Fibroblast of skin of back (primary cell): ENCODE measurements around the gene RAB11FIP2.
A peak's percentile ranks its signal among the peaks of the same experiment; 100 is the strongest.

Experiments used
- DNase-seq: peaks from one replicate; pipeline ENCODE4 v3.0.0-alpha.2; 2013

Gene RAB11FIP2

DNA sequence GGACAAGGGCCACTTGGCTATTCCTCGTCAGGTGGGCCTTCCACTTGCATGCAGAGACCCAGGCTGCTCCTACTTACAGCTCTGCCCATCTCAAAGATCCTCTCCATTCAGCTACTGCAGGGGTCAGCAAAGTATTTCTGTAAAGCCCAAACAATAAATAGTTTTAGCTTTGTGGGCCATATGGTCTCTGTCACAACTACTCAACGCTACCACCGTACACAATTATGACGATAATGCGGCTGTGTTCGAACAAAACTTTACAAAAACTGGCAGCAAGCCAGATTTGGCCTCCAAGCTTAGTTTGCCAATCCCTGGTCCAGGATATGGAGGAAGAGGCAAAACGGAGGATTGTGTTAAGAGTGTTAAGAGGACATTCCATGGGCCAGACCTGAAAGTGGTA is 12.8 kb downstream of the RAB11FIP2 start:
- DNase-seq: no peak

DNA sequence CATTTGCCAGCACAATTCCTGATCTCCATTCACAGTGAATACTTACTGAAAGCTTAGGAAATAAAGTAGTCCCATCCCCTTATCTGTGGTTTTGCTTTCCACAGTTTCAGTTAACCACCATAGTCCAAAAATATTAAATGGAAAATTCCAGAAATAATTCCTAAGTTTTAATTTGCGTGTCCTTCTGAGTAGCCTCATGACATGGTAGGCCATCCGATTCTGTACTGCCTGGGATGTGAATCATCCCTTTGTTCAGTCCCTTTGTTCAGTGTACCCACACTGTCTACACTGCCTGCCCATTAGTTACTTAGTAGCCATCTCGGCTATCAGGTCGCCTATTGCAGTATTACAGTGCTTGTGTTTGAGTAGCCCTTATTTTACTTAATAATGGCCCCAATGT is 14.2 kb downstream of the RAB11FIP2 start:
- DNase-seq: peak; percentile 38

DNA sequence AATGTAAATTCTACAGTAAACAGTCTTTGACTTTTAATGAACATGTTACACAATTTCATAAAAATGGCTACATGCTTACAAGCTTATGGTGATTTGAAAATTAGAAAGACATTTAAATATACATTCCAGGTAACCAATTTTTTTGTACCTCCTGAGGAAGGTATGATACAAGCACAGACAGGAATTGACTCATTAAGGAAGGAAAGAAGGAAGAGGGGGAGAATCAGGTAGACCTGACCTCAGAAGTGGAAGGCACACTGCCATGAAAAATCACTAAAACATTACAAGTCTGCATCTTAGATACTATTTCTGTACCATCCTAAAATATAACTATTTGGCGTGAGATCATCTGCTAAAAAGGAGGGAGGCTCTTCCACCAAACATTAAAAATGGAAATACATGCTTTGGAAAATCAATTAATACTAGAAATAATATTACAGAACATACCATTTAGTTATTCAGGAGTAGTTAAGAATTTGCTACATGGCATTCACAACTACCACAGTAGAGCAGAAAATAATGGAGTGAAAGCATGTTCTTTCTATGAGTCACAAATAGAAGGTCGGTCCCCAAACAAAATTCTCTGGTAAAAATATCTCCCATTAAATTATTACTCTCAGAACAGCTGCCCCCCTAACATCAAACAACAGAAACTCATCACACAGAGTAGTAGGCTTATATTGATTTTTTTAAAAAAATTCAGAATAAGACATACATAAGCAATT is 15.2 kb downstream of the RAB11FIP2 start:
- DNase-seq: peak; percentile 33

DNA sequence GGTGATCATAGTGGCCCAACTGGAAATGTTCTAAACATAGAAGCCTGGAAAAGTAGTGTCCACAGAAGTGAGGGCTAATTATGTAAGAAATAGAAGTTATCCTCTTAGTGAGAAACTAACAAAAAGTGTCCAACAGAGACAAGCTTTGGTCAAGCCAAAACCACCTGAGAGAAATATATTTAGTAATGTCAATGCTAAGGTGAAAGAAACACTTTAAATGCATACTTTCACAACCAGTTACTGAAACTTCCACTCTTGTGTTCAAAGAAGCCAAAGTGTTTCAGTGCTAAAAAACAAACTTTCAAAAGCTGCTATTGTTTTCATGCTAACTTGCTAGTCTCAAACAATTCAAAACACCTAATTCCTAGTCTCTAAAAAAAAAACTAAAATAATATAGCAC is 18.1 kb downstream of the RAB11FIP2 start:
- DNase-seq: no peak

DNA sequence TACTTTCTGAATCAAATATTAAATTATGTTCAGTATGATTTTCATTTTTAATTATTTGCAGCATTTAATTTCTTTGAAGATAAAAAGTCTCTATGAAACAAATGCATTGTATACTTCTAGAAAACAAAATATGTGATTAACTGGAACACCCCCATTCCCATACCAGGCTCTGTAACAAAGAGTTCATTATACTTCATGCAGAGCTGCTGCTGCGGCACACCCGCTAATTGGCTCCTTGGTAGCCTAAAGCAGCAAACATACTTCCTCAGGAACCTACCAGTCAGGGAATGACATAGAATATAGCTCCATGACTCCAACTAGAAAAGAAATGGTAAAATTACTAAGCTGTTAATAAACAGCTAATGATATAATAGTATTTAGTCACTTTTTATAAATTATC is 19.3 kb downstream of the RAB11FIP2 start:
- DNase-seq: no peak

DNA sequence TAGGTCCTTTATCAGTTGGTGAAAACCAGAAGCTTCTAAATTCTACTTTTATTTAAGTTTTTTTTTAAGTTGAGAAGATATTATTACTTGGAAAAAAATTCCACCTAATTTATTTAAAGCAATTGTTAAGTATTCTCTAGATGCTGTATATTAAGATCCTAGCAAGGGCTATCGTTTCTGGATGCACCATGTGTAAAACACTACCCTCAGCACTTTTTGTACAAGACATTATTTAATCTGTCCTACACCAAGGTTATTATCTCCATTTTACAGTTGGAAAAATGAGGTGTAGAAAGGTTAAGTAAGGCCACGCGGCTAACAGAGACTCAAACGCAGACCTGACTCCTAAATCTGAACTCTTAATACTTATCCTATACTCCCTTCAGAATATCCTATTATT is 19.8 kb downstream of the RAB11FIP2 start:
- no peak for DNase-seq

DNA sequence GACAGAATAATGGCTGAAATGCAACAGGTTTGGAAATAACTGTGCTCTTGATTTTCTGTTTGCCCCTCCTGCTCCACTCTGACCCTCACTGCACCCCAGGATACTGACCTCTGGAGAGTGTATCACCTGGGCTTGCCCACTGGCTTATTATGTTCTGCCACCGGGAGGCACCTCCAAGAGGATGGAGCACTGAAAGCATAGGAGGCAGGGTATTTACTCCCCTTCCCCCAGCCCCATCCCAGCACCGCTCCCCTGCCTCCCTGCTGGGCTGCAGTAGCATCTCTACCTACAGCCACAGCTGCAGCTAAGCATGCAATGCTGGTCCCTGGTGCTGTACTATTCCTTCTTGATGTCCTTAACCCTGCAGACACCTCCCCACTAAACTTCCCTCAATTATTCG is 26.4 kb downstream of the RAB11FIP2 start:
- no peak for DNase-seq

DNA sequence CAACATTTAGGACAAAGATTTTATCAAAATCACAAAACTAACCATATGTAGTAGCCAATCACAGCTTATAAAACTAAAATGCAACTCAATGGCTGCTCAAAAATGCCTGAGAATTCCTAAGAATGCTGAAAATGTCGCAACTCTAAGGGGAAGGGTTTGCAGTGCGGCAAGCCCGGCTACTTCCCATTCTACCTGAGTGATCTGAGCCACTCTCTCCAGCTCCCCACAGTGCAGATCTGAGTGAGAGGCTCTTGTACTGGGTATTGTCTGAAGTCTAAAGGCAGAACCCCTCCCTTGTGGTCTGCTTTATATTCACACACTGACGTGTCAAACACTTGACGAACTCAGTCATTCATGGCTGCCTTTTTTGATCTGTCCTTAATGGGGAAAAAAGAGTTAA is 28.9 kb downstream of the RAB11FIP2 start:
- DNase-seq: no peak

DNA sequence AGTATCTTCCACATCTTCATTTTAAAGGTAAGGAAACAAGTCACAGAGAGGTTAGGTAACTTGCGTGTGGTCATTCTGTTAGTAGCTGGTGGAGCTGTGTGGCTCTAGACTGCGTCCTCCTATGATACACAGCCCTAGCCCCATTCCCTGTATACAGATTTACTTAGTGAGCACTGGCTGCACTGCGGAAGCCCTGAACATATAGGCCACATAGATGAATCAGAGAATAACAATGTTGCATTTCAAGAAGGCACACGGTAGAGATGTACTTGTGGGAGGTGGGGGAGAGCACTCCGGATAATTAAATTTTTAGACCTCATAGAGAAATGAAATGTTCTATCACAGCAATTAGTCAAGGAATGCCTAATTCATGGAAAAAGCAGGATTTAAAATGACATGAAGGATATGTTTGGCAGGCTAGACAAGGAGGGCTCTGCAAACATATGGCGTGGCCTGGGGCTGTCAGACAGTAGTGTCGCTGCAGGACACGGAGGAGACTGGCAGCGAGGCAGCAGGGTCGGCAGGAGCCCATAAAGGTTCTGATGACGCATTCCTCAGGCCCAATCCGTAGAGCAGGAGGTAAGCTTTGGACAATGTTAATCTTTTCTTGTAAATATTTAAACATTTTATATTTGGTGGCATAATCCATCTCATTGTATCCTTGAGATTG is 29.5 kb downstream of the RAB11FIP2 start:
- no peak for DNase-seq

DNA sequence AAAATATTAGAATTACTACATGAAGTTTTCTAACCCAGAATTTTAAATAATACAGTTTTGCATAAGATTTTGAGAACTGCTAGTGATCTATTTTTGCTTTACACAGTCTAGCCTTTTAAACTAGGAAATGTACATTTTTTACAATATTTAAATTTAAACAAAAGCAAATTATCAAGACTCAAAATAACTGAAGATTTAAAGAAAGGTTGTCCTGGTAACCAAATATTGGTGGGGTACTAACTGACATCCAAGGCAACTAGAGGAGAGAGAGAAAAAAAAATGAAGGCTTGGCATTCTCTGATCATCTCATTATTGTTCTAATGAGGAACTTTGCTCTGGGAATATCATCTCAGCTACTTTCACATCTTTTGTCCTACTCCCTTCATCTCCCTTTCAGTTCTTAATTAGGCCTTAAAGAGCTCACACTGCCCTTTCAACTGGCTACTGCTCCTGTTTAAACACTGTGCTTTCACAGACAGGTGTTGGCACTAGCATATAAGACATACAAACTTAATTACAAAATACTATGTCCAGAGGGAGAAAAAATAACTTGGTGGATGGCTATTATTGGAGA is 33.7 kb downstream of the RAB11FIP2 start:
- no peak for DNase-seq

DNA sequence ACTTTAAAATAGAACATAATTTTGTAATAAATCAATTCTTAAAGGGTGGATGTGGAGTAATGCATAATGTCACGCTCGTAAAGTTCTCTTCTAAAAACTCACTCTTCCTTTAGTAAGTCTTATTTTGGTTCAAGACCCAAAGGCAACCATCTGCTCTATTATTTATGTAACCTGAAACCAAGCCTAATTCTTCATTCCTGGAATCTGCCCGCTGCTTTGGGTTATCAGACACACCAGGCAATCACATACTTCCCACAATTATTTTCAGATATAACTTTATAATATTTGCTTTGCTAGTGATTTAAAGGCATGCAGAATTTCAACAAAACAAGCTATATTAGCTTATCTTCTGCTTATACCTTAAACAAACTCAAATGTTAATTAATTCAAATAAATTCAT is 39.0 kb downstream of the RAB11FIP2 start:
- DNase-seq: no peak

DNA sequence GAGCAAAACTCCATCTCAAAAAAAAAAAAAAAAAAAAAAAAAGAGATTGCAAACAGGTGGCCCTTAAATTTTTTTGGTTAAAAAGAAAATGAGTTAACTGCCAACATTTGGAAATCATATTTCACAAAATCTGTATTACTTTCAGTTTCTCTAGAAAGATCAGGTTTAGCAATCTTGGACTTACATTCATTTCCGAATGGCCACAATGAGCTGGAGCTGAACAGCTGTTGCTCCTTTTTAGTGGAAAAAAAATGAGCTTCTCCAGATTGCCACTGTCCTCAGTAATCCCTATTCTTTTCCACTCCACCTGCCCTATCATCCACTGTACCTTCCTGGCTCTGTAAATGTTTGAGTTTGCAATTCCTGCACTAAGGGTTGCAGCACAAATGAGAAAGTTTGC is 43.6 kb downstream of the RAB11FIP2 start:
- no peak for DNase-seq

DNA sequence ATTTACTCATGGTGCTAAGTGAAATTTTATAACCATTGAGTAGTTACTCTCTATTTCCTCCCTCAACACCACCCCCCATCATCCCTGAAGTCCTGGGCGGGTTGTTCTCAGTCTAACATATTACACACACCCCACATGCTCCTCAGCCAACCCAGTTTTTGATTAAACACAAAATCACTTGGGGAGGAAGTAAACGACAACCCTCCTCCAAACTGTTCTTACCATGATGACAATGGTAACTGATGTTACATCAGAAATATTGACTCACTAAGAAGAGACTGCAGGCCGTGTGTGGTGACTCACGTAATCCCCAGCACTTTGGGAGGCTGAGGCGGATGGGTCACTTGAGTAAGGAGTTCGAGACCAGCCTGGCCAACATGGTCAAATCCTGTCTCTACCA is 44.2 kb downstream of the RAB11FIP2 start:
- DNase-seq: peak; percentile 78

DNA sequence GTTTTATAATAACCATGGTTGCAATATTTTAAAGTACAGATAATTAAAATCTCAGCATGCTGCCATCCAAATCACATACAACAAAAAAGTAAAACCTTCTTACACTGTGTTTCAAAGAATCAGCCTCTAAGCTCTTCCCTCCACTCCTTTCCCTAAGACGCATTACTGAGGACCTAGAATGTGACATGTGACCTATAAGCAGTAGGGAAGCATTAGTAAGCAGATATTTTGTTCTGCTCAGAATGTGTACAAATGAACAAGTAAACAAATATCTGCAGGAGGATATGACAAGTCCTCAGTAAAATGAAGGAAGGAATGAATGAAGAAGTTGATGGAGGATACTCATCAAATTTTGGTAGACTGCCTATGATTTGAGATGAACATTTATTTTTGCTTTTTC is 49.1 kb downstream of the RAB11FIP2 start:
- DNase-seq: no peak

DNA sequence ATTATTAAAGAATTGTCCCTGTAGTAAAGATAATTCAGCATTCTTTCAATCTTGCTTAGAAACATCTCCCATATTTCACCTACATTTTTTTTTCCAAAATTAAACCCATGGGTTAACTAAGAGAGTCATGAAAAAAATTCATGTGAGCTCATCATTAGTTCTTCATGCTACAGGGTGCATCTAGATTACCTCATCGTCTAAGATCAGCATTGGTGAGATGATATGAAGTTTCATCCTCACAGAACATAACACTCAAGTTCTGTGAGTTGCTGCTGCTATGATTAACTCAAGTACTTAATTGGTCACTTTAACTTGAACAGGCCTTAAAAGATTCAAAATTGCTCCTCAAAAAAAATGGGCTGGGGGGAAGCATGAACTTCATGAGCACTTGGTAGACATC is 50.0 kb downstream of the RAB11FIP2 start:
- no peak for DNase-seq

DNA sequence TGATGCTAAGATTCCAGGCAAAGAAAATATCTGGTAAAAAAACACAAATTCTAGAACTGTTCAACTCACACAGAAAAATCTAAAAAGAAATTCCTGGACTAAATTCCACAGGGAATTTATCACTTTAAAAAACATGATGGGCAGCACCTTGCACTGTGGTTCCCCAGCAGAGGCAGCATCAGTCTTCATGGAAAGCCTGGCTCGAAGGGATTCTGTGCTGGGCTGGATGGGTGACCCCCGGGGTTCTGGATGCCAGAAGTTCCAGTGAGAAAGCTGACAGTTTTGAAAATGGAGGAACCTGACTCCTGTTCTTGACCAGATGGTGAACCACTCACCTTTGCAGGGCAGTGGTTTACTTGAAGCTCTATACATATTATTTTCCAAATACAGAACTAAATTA is 52.0 kb downstream of the RAB11FIP2 start:
- no peak for DNase-seq

DNA sequence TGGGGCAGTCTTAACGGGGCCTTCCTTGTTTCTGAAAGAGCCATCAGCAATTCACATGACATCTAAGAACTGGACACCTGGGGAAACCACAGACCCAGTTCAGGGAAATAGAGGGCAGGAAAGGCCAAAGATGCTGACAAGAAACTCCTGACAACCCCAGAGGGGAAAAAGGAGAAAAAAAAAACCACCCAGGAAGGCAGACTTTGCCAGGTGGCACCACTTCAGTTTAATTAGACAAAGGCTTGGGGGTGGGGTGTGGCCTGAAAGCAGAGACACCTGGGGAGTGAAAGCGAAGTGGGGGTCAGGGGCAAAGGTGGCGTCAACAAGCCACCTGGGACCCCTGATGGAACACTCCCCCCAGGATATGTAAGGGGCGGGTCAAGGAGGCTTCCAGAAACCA is 53.6 kb downstream of the RAB11FIP2 start:
- DNase-seq: no peak

DNA sequence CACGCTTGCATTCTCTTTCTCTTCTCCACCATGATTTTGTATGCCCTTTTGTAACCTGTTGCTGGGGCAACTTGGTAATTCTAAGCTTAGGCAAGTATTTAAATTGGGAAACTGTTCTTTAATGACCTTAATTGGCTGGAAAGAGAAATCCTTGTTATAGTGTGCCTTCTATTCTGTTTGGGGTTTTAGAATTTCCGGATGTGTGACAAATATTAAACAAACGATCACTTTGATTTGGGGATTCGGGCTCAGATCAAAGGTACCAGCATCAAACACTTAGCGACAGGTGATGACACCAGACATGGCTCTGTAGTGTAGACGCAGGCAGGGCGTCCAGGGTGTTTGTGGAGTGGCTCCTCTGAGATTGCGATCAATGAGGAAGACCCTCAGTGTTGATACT is 55.0 kb downstream of the RAB11FIP2 start:
- DNase-seq: no peak

DNA sequence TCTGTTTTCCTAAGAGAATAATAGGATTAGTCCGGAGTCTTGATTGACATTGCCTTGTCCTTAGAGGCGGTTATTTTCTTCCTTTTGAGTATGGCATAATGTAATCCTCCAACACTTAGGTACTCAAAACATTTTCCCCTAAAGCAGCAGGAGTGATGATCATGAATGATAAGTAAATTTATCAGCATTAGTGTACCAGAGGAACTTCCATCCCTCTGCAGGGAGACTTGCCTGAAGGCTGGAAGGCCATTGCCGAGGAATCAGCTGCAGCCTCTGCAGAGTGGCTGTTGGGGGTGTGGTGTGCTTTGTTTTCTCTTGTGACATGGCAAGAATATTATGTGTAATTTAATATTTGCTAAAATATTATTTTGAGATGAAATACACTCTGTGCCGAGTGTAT is 56.8 kb downstream of the RAB11FIP2 start:
- no peak for DNase-seq

DNA sequence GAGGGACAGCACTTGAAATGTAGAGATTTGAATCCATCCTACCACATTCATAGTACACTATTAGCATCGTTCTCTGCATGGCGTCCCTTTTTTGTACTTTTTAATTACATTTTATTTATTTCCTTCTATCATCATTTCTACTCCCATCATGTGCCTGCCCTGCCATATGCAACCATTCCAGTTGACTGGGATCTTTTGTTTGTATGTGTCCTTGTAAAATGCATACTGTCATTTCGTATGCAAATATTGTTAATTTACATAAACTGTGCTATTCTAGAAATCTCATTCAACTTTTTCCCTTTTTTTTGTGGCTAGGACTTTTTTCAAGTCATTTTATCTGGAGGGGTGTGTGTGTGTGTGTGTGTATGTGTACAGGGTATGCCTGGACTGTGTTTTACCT is 57.9 kb downstream of the RAB11FIP2 start:
- no peak for DNase-seq

DNA sequence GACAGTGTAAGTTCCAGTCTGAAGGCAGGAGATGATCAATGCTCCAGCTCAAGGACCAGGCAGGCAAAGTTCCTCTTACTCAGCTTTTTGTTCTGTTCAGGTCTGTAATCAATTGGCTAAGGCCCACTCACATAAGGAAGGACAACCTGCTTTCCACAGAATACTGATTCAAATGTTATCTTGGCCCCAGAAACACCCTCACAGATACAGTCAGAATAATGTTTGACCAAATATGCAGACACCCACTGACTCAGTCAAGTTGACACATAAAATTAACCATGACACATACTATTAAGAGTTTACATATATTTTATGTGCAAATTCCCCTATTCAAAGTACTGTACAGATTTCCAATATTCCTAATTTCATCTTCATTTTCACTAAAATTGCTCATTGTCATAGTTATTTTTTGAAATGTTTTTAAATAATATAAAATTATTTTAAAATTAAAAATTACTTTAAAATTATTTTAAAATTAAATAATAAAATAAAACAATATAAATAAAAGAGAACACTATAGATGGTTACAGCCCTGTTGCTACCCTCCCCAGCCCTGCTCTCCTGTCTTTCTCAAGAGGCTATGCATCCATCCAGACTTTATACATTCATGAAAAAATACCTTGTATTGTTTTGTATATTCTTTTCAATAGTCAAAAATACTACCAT is 59.4 kb downstream of the RAB11FIP2 start:
- peak; percentile 24 for DNase-seq

DNA sequence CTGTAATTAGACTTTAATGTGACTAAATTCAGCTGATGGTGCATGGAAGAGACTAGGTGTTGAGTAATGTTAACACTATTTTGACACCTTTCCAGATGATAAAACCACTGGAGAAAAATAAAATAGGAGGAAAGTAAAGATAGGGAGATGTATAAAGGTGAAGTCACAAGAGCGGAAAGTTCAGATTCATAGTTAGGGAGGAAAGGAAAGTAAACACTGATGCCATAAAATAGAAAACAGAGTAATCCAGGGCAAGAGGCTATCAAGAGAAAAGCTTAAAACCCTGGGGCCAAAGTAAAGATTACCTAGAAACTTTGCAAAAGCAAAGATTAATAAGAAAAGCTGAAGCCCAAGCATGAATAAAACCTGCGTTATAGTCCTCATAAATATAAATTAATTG is 62.8 kb downstream of the RAB11FIP2 start:
- DNase-seq: no peak
